ENCODE results near the gene CHN1. TPM values are rescaled to one million over a fixed set of nuclear protein-coding genes. Genes with fewer than 3 reads are reported as not detected.

The CHN1 gene
- total RNA-seq, 2 experiments from 2014 or later: 5.3 to 5.6 TPM

- H3K4me1 ChIP-seq (ENCODE audit: insufficient read depth, low read length): no peaks in the 10 kb centered on the region
- no peak overlapping the region for H3K27ac ChIP-seq (ENCODE audit: low read depth in 1 of 2, low read length in 2 of 2)
- ATAC-seq (ENCODE audit: poor library complexity) (no peak), DNase-seq (no peak)
- Mint-ChIP-seq H3K27me3 (no peaks in the 10 kb centered on the region), H3K4me1 (ENCODE audit: low read depth) (no peaks in the 10 kb centered on the region), H3K4me3 (no peak overlapping the region), H3K9me3 (no peaks in the 10 kb centered on the region), H3K27ac (no peak overlapping the region), H3K36me3 (ENCODE audit: low read depth) (no peaks in the 10 kb centered on the region)
- H3K27me3 ChIP-seq (ENCODE audit: control insufficient read depth in 1 of 2, insufficient read depth in 2 of 2, low read length in 2 of 2): no peaks in the 10 kb centered on the region
- H3K36me3 ChIP-seq (ENCODE audit: insufficient read depth, low read length): no peaks in the 10 kb centered on the region
- H3K4me3 ChIP-seq (ENCODE audit: low read length): no peak overlapping the region
- intact Hi-C loops (cut with DNase I, micrococcal nuclease): no loop called here
- CTCF ChIA-PET: interaction anchor here (0.7 kb wide), 1 partner anchor 23 kb away, joined by 3 read pairs; no protein-coding TSS in a partner anchor
- TF ChIP-seq, protein P1, sequence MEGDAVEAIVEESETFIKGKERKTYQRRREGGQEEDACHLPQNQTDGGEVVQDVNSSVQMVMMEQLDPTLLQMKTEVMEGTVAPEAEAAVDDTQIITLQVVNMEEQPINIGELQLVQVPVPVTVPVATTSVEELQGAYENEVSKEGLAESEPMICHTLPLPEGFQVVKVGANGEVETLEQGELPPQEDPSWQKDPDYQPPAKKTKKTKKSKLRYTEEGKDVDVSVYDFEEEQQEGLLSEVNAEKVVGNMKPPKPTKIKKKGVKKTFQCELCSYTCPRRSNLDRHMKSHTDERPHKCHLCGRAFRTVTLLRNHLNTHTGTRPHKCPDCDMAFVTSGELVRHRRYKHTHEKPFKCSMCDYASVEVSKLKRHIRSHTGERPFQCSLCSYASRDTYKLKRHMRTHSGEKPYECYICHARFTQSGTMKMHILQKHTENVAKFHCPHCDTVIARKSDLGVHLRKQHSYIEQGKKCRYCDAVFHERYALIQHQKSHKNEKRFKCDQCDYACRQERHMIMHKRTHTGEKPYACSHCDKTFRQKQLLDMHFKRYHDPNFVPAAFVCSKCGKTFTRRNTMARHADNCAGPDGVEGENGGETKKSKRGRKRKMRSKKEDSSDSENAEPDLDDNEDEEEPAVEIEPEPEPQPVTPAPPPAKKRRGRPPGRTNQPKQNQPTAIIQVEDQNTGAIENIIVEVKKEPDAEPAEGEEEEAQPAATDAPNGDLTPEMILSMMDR (IDR thresholded peaks at IDR 0.05): no peak
- H3K9me3 ChIP-seq (ENCODE audit: control insufficient read depth in 1 of 2, insufficient read depth in 1 of 2, low read length in 2 of 2): no peaks in the 10 kb centered on the region
- POLR2A ChIA-PET: no interaction called here
Measured at GRCh38 chr2:174859563-174860169, 145.5 kb downstream of the CHN1 start.

- intact Hi-C loops (cut with DNase I, micrococcal nuclease): no loop called here
- CTCF ChIA-PET: interaction anchor here (0.7 kb wide), 1 partner anchor 24 kb away, joined by 3 read pairs; no protein-coding TSS in a partner anchor
- no peak overlapping the region for H3K27ac Mint-ChIP-seq
Measured at GRCh38 chr2:174858745-174859144, 146.4 kb downstream of the CHN1 start.

DNA sequence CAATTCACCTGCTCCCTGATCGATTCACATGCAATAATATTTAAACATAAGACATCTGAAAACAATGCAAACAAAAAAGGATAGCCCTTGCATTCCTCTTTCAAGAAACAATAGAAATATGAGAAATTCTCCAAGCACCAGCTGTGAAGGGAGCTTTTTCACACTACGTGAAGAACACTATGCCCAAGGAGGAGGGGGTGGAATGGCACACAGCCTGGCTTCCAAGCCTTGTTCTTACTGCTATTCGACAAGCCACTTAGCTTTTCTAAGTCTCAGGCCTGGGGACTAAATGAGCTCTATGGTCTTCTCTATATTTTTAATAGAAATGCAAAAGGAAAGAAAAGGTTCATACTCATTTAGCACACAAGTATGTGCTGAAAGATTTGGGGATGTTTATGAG is 148.7 kb downstream of the CHN1 start:
- DNase-seq: no peak
- intact Hi-C loops (cut with DNase I, micrococcal nuclease): no loop called here
- no peak overlapping the region for H3K27ac ChIP-seq (ENCODE audit: low read depth in 1 of 2, low read length in 2 of 2)
- Mint-ChIP-seq H3K9me3 (no peaks in the 10 kb centered on the region), H3K4me1 (ENCODE audit: low read depth) (no peaks in the 10 kb centered on the region), H3K27ac (no peak overlapping the region), H3K36me3 (ENCODE audit: low read depth) (no peaks in the 10 kb centered on the region), H3K4me3 (no peak overlapping the region), H3K27me3 (no peaks in the 10 kb centered on the region)
- no peaks in the 10 kb centered on the region for H3K4me1 ChIP-seq (ENCODE audit: insufficient read depth, low read length)
- POLR2A ChIA-PET: interaction anchor here (0.6 kb wide), 1 partner anchor 17 kb away, joined by 3 read pairs; no protein-coding TSS in a partner anchor
- H3K27me3 ChIP-seq (ENCODE audit: control insufficient read depth in 1 of 2, insufficient read depth in 2 of 2, low read length in 2 of 2): no peaks in the 10 kb centered on the region
- CTCF ChIA-PET: no interaction called here
- no peaks in the 10 kb centered on the region for H3K36me3 ChIP-seq (ENCODE audit: insufficient read depth, low read length)
- no peaks in the 10 kb centered on the region for H3K9me3 ChIP-seq (ENCODE audit: control insufficient read depth in 1 of 2, insufficient read depth in 1 of 2, low read length in 2 of 2)
- no peak overlapping the region for H3K4me3 ChIP-seq (ENCODE audit: low read length)
- TF ChIP-seq, protein P1 (IDR thresholded peaks at IDR 0.05): no peak
- no peak for ATAC-seq (ENCODE audit: poor library complexity)

More at GRCh38 chr2:174858745-174859144, 146.4 kb downstream of the CHN1 start:
- Histone ChIP-seq H3K4me1 (ENCODE audit: insufficient read depth, low read length) (no peaks in the 10 kb centered on the region), H3K9me3 (ENCODE audit: control insufficient read depth in 1 of 2, insufficient read depth in 1 of 2, low read length in 2 of 2) (no peaks in the 10 kb centered on the region), H3K27me3 (ENCODE audit: control insufficient read depth in 1 of 2, insufficient read depth in 2 of 2, low read length in 2 of 2) (no peaks in the 10 kb centered on the region), H3K36me3 (ENCODE audit: insufficient read depth, low read length) (no peaks in the 10 kb centered on the region), H3K27ac (ENCODE audit: low read depth in 1 of 2, low read length in 2 of 2) (no peak overlapping the region), H3K4me3 (ENCODE audit: low read length) (no peak overlapping the region)
- H3K9me3 Mint-ChIP-seq: no peaks in the 10 kb centered on the region
- no peaks in the 10 kb centered on the region for H3K4me1 Mint-ChIP-seq (ENCODE audit: low read depth)
- DNase-seq (no peak), ATAC-seq (ENCODE audit: poor library complexity) (no peak)
- POLR2A ChIA-PET: no interaction called here
- TF ChIP-seq, protein P1 (IDR thresholded peaks at IDR 0.05): no peak
- no peaks in the 10 kb centered on the region for H3K36me3 Mint-ChIP-seq (ENCODE audit: low read depth)
- H3K27me3 Mint-ChIP-seq: no peaks in the 10 kb centered on the region
- H3K4me3 Mint-ChIP-seq: no peak overlapping the region

Measured in CD4-positive, alpha-beta T cell (primary cell).